ENCODE results near the gene LAT. TPM values are rescaled to one million over a fixed set of nuclear protein-coding genes. Genes with fewer than 3 reads are reported as not detected.

The LAT gene
- total and polyA plus RNA-seq, 3 donors from 2014 or later = 7.4 to 9.0 (median 8.4) TPM

GRCh38 chr16:28989363-28989762 is 4.5 kb downstream of the LAT start:
- H3K36me3 ChIP-seq (ENCODE audit: low read depth, missing control alignments) = no peaks in the 10 kb centered on the region
- TF ChIP-seq POLR2A (IDR thresholded peaks at IDR 0.05) (no peak), CTCF (IDR thresholded peaks at IDR 0.05) (no peak)
- H3K4me1 ChIP-seq = no peaks in the 10 kb centered on the region
- 95 to 100% methylated on average over 4 to 14 of the region's 14 CpGs for WGBS, 2 donors
- H3K9me3 ChIP-seq = no peaks in the 10 kb centered on the region
- H3K4me3 ChIP-seq = no peak overlapping the region
- DNase-seq = no peak
- no peaks in the 10 kb centered on the region for H3K27me3 ChIP-seq
- H3K27ac ChIP-seq = no peak overlapping the region
- intact Hi-C loops (cut with DNase I; ENCODE audit: low total_unique reads) = no loop called here

DNA sequence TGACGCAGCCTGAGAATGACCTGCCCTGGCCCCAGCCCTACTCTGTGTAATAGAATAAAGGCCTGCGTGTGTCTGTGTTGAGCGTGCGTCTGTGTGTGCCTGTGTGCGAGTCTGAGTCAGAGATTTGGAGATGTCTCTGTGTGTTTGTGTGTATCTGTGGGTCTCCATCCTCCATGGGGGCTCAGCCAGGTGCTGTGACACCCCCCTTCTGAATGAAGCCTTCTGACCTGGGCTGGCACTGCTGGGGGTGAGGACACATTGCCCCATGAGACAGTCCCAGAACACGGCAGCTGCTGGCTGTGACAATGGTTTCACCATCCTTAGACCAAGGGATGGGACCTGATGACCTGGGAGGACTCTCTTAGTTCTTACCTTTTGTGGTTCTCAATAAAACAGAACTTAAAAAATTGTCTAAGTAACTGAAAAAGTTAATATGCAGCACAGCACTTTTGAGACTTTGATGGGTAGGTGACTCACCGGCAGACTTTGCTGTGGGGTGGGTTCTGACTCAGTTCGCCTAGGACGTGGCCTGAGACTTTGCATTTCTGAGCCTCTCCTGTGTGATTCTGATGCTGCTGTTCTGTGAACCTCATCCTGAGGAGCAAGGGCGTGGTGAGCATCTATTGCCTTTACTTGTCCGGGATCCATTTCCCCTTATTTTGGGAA is 5.7 kb downstream of the LAT start:
- Histone ChIP-seq H3K4me1 (no peaks in the 10 kb centered on the region), H3K9me3 (no peaks in the 10 kb centered on the region), H3K27ac (no peak overlapping the region), H3K27me3 (no peaks in the 10 kb centered on the region), H3K36me3 (ENCODE audit: low read depth, missing control alignments) (no peaks in the 10 kb centered on the region), H3K4me3 (no peak overlapping the region)
- WGBS, 2 donors = 86 to 95% methylated on average over 10 to 11 of the region's 11 CpGs
- intact Hi-C loops (cut with DNase I; ENCODE audit: low total_unique reads) = no loop called here
- DNase-seq = no peak
- no peak for TF ChIP-seq CTCF (IDR thresholded peaks at IDR 0.05)
- TF ChIP-seq POLR2A (IDR thresholded peaks at IDR 0.05) = no peak

- Histone ChIP-seq H3K36me3 (ENCODE audit: low read depth, missing control alignments) (no peaks in the 10 kb centered on the region), H3K9me3 (no peaks in the 10 kb centered on the region), H3K27ac (no peak overlapping the region), H3K4me1 (no peaks in the 10 kb centered on the region), H3K27me3 (no peaks in the 10 kb centered on the region), H3K4me3 (no peak overlapping the region)
- no peak for TF ChIP-seq POLR2A (IDR thresholded peaks at IDR 0.05)
- no peak for TF ChIP-seq CTCF (IDR thresholded peaks at IDR 0.05)
- intact Hi-C loops (cut with DNase I; ENCODE audit: low total_unique reads) = no loop called here
- DNase-seq = no peak
- WGBS, 2 donors = 76 to 80% methylated on average over 5 to 8 of the region's 8 CpGs
These were observed 6.8 kb downstream of the LAT start for GRCh38 chr16:28991687-28992086.

DNA sequence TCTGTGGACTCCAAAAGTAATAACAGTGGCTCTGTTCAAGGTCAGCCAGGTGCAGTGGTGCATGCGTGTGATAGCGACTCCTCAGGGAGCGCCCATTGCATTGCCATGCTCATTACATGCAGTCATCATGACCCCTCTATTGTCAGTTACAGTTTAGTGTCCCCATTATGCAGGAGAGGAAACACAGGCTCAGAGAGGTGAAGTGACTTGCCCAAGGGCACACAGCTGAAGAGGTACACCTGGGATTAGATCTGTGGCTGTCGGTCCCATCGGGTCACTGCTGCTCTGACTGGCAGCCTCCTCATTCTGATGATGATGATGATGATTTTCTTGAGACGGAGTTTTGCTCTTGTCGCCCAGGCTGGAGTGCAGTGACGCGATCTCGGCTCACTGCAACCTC is 7.6 kb downstream of the LAT start:
- Histone ChIP-seq H3K27ac (no peak overlapping the region), H3K36me3 (ENCODE audit: low read depth, missing control alignments) (no peaks in the 10 kb centered on the region), H3K27me3 (no peaks in the 10 kb centered on the region), H3K9me3 (no peaks in the 10 kb centered on the region), H3K4me3 (no peak overlapping the region), H3K4me1 (no peaks in the 10 kb centered on the region)
- TF ChIP-seq CTCF (IDR thresholded peaks at IDR 0.05) = no peak
- no peak for TF ChIP-seq POLR2A (IDR thresholded peaks at IDR 0.05)
- DNase-seq = no peak
- intact Hi-C loops (cut with DNase I; ENCODE audit: low total_unique reads) = no loop called here
- WGBS, 2 donors = 90 to 95% methylated on average over 10 of the region's 10 CpGs

- no peak for TF ChIP-seq POLR2A (IDR thresholded peaks at IDR 0.05)
- TF ChIP-seq CTCF (IDR thresholded peaks at IDR 0.05) = no peak
- H3K27me3 ChIP-seq = no peaks in the 10 kb centered on the region
- WGBS, 2 donors = 73 to 82% methylated on average over 3 of the region's 3 CpGs
These were observed 14.0 kb downstream of the LAT start for GRCh38 chr16:28998837-28999236.

More at GRCh38 chr16:28998837-28999236, 14.0 kb downstream of the LAT start:
- no peaks in the 10 kb centered on the region for H3K36me3 ChIP-seq (ENCODE audit: low read depth, missing control alignments)
- no peaks in the 10 kb centered on the region for H3K9me3 ChIP-seq
- intact Hi-C loops (cut with DNase I; ENCODE audit: low total_unique reads) = no loop called here
- no peak overlapping the region for H3K27ac ChIP-seq
- no peak for DNase-seq
- H3K4me1 ChIP-seq = no peaks in the 10 kb centered on the region
- H3K4me3 ChIP-seq = no peak overlapping the region
